Neural progenitor cell (in vitro differentiated cells): ENCODE results near the gene STRIT1. TPM values are rescaled to one million over a fixed set of nuclear protein-coding genes. Genes with fewer than 3 reads are reported as not detected.

Source experiments
- DNase-seq: peaks from one replicate; pipeline ENCODE4 v3.0.0-alpha.2; 2016; ENCODE audit warnings: low spot score
- H2AFZ ChIP-seq: fragments of 200-600 bp; sonication (generic); replicated peaks from 2 replicates; pipeline ENCODE4 v1.6.1; 2016; ENCODE audit warnings: antibody characterized with exemption
- H3F3A ChIP-seq: fragments of 200-600 bp; sonication (generic); 2 replicates; pipeline ENCODE4 v1.6.1; 2016; ENCODE audit warnings: antibody characterized with exemption, low read depth
- H3K27ac ChIP-seq: fragments of 200-600 bp; sonication (generic); 2 replicates; pipeline ENCODE4 v1.5.1; 2016; ENCODE audit warnings: mild to moderate bottlenecking
- H3K27me3 ChIP-seq: fragments of 200-600 bp; sonication (generic); 2 replicates; pipeline ENCODE4 v1.6.1; 2016; ENCODE audit warnings: mild to moderate bottlenecking, moderate library complexity
- H3K36me3 ChIP-seq: fragments of 200-600 bp; sonication (generic); 2 replicates; pipeline ENCODE4 v1.5.1; 2016
- H3K4me1 ChIP-seq: fragments of 200-600 bp; sonication (generic); 2 replicates; pipeline ENCODE4 v1.6.1; 2016; ENCODE audit warnings: mixed run types
- H3K4me2 ChIP-seq: fragments of 200-600 bp; sonication (generic); 2 replicates; pipeline ENCODE4 v1.6.1; 2016
- H3K4me3 ChIP-seq: fragments of 200-600 bp; sonication (generic); 2 replicates; pipeline ENCODE4 v1.5.1; 2016
- H3K79me2 ChIP-seq: fragments of 200-600 bp; sonication (generic); 2 replicates; pipeline ENCODE4 v1.6.1; 2016; ENCODE audit warnings: low read depth
- H3K9ac ChIP-seq: fragments of 200-600 bp; sonication (generic); 2 replicates; pipeline ENCODE4 v1.6.1; 2016
- H3K9me3 ChIP-seq: fragments of 200-600 bp; sonication (generic); 2 replicates; pipeline ENCODE4 v1.5.1; 2016; ENCODE audit warnings: low read depth
- H4K20me1 ChIP-seq: fragments of 200-600 bp; sonication (generic); 2 replicates; pipeline ENCODE4 v1.6.1; 2016; ENCODE audit warnings: low read depth
- H3K27ac Mint-ChIP-seq: 3 replicates; pipeline ENCODE4 v1.8.0; 2021; ENCODE audit warnings: mixed read lengths
- H3K27me3 Mint-ChIP-seq: 2 replicates; pipeline ENCODE4 v1.8.0; 2022; ENCODE audit warnings: low read depth, mild to moderate bottlenecking, inconsistent platforms, moderate library complexity, mixed read lengths; ENCODE audit not compliant: insufficient read depth
- H3K36me3 Mint-ChIP-seq: 3 replicates; pipeline ENCODE4 v1.8.0; 2021; ENCODE audit warnings: mixed read lengths
- H3K4me1 Mint-ChIP-seq: 3 replicates; pipeline ENCODE4 v1.8.0; 2021; ENCODE audit warnings: mixed read lengths
- H3K4me3 Mint-ChIP-seq: 3 replicates; pipeline ENCODE4 v1.8.0; 2021; ENCODE audit warnings: mild to moderate bottlenecking, moderate library complexity, mixed read lengths
- H3K9me3 Mint-ChIP-seq: 3 replicates; pipeline ENCODE4 v1.8.0; 2020; ENCODE audit warnings: mixed read lengths
- CTCF ChIP-seq: fragments of 200-600 bp; sonication (generic); IDR thresholded peaks from 2 replicates; pipeline ENCODE4 v1.5.1; 2017; ENCODE audit warnings: antibody characterized with exemption, mild to moderate bottlenecking
- EZH2 ChIP-seq: fragments of 200-600 bp; sonication (generic); IDR thresholded peaks from 2 replicates; pipeline ENCODE4 v1.6.1; 2017; ENCODE audit warnings: antibody characterized with exemption, mild to moderate bottlenecking, moderate library complexity
- EZH2phosphoT487 ChIP-seq: fragments of 200-600 bp; sonication (generic); IDR thresholded peaks from 2 replicates; pipeline ENCODE4 v1.6.1; 2017; ENCODE audit warnings: antibody characterized with exemption
- total RNA-seq: library from RNA; depleted of rRNA; stranded (reverse); fragments of >200 nt; gene quantifications from 2 replicates; pipeline ENCODE4 v1.2.3, GENCODE V29; 2015; ENCODE audit warnings: low replicate concordance

STRIT1 gene
- total RNA-seq, 1 donor from 2014 or later: not detected

GRCh38 chr3:155326901-155327300 lies 33.4 kb upstream of the STRIT1 start:
- peaks cover 4% of the 10 kb centered on the region for H3F3A ChIP-seq
- H3K27me3 ChIP-seq: no peaks in the 10 kb centered on the region
- TF ChIP-seq CTCF: no peak
- TF ChIP-seq EZH2: no peak
- TF ChIP-seq EZH2phosphoT487: no peak
- no peak overlapping the region for H3K4me3 Mint-ChIP-seq
- H3K36me3 ChIP-seq: no peaks in the 10 kb centered on the region
- DNase-seq: no peak
- H3K9me3 ChIP-seq: no peaks in the 10 kb centered on the region
- H3K36me3 Mint-ChIP-seq: no peaks in the 10 kb centered on the region
- H2AFZ ChIP-seq: no peak overlapping the region
- no peaks in the 10 kb centered on the region for H3K4me1 Mint-ChIP-seq
- no peak overlapping the region for H3K4me3 ChIP-seq
- H3K27me3 Mint-ChIP-seq: peaks cover under 1% of the 10 kb centered on the region
- no peak overlapping the region for H3K27ac Mint-ChIP-seq
- H3K79me2 ChIP-seq: no peaks in the 10 kb centered on the region
- no peak overlapping the region for H3K9ac ChIP-seq
- no peaks in the 10 kb centered on the region for H4K20me1 ChIP-seq
- H3K27ac ChIP-seq: no peak overlapping the region
- peaks cover 11% of the 10 kb centered on the region for H3K4me1 ChIP-seq
- H3K9me3 Mint-ChIP-seq: no peaks in the 10 kb centered on the region
- H3K4me2 ChIP-seq: no peak overlapping the region

GRCh38 chr3:155326244-155326643 lies 32.8 kb upstream of the STRIT1 start:
- H3K79me2 ChIP-seq: no peaks in the 10 kb centered on the region
- no peak overlapping the region for H3K27ac ChIP-seq
- TF ChIP-seq EZH2 (no peak), EZH2phosphoT487 (no peak), CTCF (no peak)
- no peaks in the 10 kb centered on the region for H3K9me3 ChIP-seq
- H3K4me1 Mint-ChIP-seq: peaks cover 2% of the 10 kb centered on the region
- H3K4me1 ChIP-seq: peaks cover 11% of the 10 kb centered on the region
- no peaks in the 10 kb centered on the region for H3K36me3 Mint-ChIP-seq
- H3K4me3 Mint-ChIP-seq: no peak overlapping the region
- no peaks in the 10 kb centered on the region for H4K20me1 ChIP-seq
- no peak overlapping the region for H3K4me3 ChIP-seq
- H3K27me3 Mint-ChIP-seq: no peaks in the 10 kb centered on the region
- H3F3A ChIP-seq: peaks cover 4% of the 10 kb centered on the region
- H3K27me3 ChIP-seq: no peaks in the 10 kb centered on the region
- DNase-seq: no peak
- no peak overlapping the region for H3K4me2 ChIP-seq
- H3K9ac ChIP-seq: no peak overlapping the region
- H3K27ac Mint-ChIP-seq: no peak overlapping the region
- no peaks in the 10 kb centered on the region for H3K9me3 Mint-ChIP-seq
- no peak overlapping the region for H2AFZ ChIP-seq
- no peaks in the 10 kb centered on the region for H3K36me3 ChIP-seq

- Histone ChIP-seq H3K9ac (no peak overlapping the region), H3K79me2 (no peaks in the 10 kb centered on the region), H3K4me1 (peaks cover 11% of the 10 kb centered on the region), H3K27ac (no peak overlapping the region), H4K20me1 (no peaks in the 10 kb centered on the region), H3F3A (peaks cover 4% of the 10 kb centered on the region), H3K36me3 (no peaks in the 10 kb centered on the region), H3K4me2 (no peak overlapping the region), H2AFZ (peak overlapping the region; percentile 52), H3K27me3 (no peaks in the 10 kb centered on the region), H3K9me3 (no peaks in the 10 kb centered on the region), H3K4me3 (no peak overlapping the region)
- peak overlapping the region; percentile 35 for H3K27ac Mint-ChIP-seq
- TF ChIP-seq EZH2 (no peak), CTCF (peak; percentile 32)
- peaks cover 3% of the 10 kb centered on the region for H3K4me1 Mint-ChIP-seq
- no peaks in the 10 kb centered on the region for H3K36me3 Mint-ChIP-seq
- H3K27me3 Mint-ChIP-seq: no peaks in the 10 kb centered on the region
- H3K9me3 Mint-ChIP-seq: no peaks in the 10 kb centered on the region
- DNase-seq: no peak
- H3K4me3 Mint-ChIP-seq: no peak overlapping the region
Observed at GRCh38 chr3:155325263-155325835, 31.9 kb upstream of the STRIT1 start.
